T-helper 1 cell treated with Interleukin-12 subunit alpha and Interleukin-12 subunit beta and Interleukin-4 antibody, amounts not matched to agents 30 μg/mL and 1 μg/mL, for 36 hours (primary cell): ENCODE results near the gene INPP5A.
"Not testable (repeated sequence)": the region's sequence is repeated elsewhere in the genome, so short reads cannot be mapped to it uniquely, and the experiment has no call there.

Experiments
- H3K27ac Mint-ChIP-seq: one replicate; pipeline ENCODE4 v1.8.0; 2021; ENCODE audit warnings: mild to moderate bottlenecking, mixed read lengths
- H3K27me3 Mint-ChIP-seq: one replicate; pipeline ENCODE4 v1.8.0; 2021; ENCODE audit warnings: low read depth, mixed read lengths
- H3K36me3 Mint-ChIP-seq: one replicate; pipeline ENCODE4 v1.8.0; 2021; ENCODE audit warnings: low read depth, mixed read lengths
- H3K4me1 Mint-ChIP-seq: one replicate; pipeline ENCODE4 v1.8.0; 2021; ENCODE audit warnings: low read depth, mixed read lengths
- H3K4me3 Mint-ChIP-seq: one replicate; pipeline ENCODE4 v1.8.0; 2021; ENCODE audit warnings: mild to moderate bottlenecking, moderate library complexity, mixed read lengths
- H3K9me3 Mint-ChIP-seq: one replicate; pipeline ENCODE4 v1.8.0; 2021; ENCODE audit warnings: mixed read lengths

Gene INPP5A

GRCh38 chr10:132537684-132538001 lies at the start of gene INPP5A:
TSS of gene INPP5A (plus strand) at chr10:132537787. CDS start at chr10:132538097, 310 bp downstream.
- peaks cover 4% of the 10 kb centered on the region for H3K9me3 Mint-ChIP-seq

GRCh38 chr10:132488231-132488821 lies 49.3 kb upstream of the INPP5A start:
- H3K36me3 Mint-ChIP-seq, result no peaks in the 10 kb centered on the region

More at GRCh38 chr10:132537684-132538001, at the start of gene INPP5A:
- H3K4me1 Mint-ChIP-seq, result peaks cover 42% of the 10 kb centered on the region
- H3K4me3 Mint-ChIP-seq, result peak within 1 kb of the TSS; percentile 92
- H3K36me3 Mint-ChIP-seq, result peaks cover 7% of the 10 kb centered on the region
- peak within 1 kb of the TSS; percentile 87 for H3K27ac Mint-ChIP-seq
- peaks cover 19% of the 10 kb centered on the region for H3K27me3 Mint-ChIP-seq

GRCh38 chr10:132489053-132489703 lies 48.4 kb upstream of the INPP5A start:
- Mint-ChIP-seq H3K36me3 (no peaks in the 10 kb centered on the region), H3K27me3 (no peaks in the 10 kb centered on the region), H3K4me1 (no peaks in the 10 kb centered on the region), H3K27ac (no peak overlapping the region), H3K9me3 (no peaks in the 10 kb centered on the region), H3K4me3 (no peak overlapping the region)

More at GRCh38 chr10:132488231-132488821, 49.3 kb upstream of the INPP5A start:
- Mint-ChIP-seq H3K4me3 (no peak overlapping the region), H3K27me3 (no peaks in the 10 kb centered on the region), H3K27ac (no peak overlapping the region), H3K9me3 (no peaks in the 10 kb centered on the region), H3K4me1 (no peaks in the 10 kb centered on the region)

GRCh38 chr10:132489704-132490534 lies 47.7 kb upstream of the INPP5A start:
- H3K27me3 Mint-ChIP-seq, result no peaks in the 10 kb centered on the region
- no peaks in the 10 kb centered on the region for H3K36me3 Mint-ChIP-seq
- H3K9me3 Mint-ChIP-seq, result no peaks in the 10 kb centered on the region
- no peak overlapping the region for H3K27ac Mint-ChIP-seq
- no peak overlapping the region for H3K4me3 Mint-ChIP-seq
- no peaks in the 10 kb centered on the region for H3K4me1 Mint-ChIP-seq

- not testable (repeated sequence) for H3K36me3 Mint-ChIP-seq, H3K4me3 Mint-ChIP-seq, H3K27me3 Mint-ChIP-seq, H3K4me1 Mint-ChIP-seq, H3K27ac Mint-ChIP-seq, H3K9me3 Mint-ChIP-seq
These were observed 46.1 kb upstream of the INPP5A start for GRCh38 chr10:132491534-132491933.

GRCh38 chr10:132492323-132493025 lies 45.1 kb upstream of the INPP5A start:
- H3K36me3 Mint-ChIP-seq, result no peaks in the 10 kb centered on the region
- H3K27me3 Mint-ChIP-seq, result no peaks in the 10 kb centered on the region
- no peaks in the 10 kb centered on the region for H3K9me3 Mint-ChIP-seq
- H3K27ac Mint-ChIP-seq, result no peak overlapping the region
- H3K4me3 Mint-ChIP-seq, result no peak overlapping the region
- H3K4me1 Mint-ChIP-seq, result no peaks in the 10 kb centered on the region

- no peak overlapping the region for H3K27ac Mint-ChIP-seq
- H3K27me3 Mint-ChIP-seq, result no peaks in the 10 kb centered on the region
- no peaks in the 10 kb centered on the region for H3K9me3 Mint-ChIP-seq
- no peak overlapping the region for H3K4me3 Mint-ChIP-seq
- no peaks in the 10 kb centered on the region for H3K36me3 Mint-ChIP-seq
- H3K4me1 Mint-ChIP-seq, result no peaks in the 10 kb centered on the region
These were observed 44.3 kb upstream of the INPP5A start for GRCh38 chr10:132493246-132493755.

- H3K4me3 Mint-ChIP-seq, result no peak overlapping the region
- H3K36me3 Mint-ChIP-seq, result no peaks in the 10 kb centered on the region
- no peaks in the 10 kb centered on the region for H3K27me3 Mint-ChIP-seq
- no peaks in the 10 kb centered on the region for H3K4me1 Mint-ChIP-seq
- H3K9me3 Mint-ChIP-seq, result no peaks in the 10 kb centered on the region
- no peak overlapping the region for H3K27ac Mint-ChIP-seq
These were observed 43.8 kb upstream of the INPP5A start for GRCh38 chr10:132493756-132494290.

- Mint-ChIP-seq H3K36me3 (no peaks in the 10 kb centered on the region), H3K4me1 (no peaks in the 10 kb centered on the region), H3K27me3 (no peaks in the 10 kb centered on the region), H3K4me3 (no peak overlapping the region), H3K27ac (no peak overlapping the region), H3K9me3 (no peaks in the 10 kb centered on the region)
These were observed 42.5 kb upstream of the INPP5A start for GRCh38 chr10:132494866-132495630.

- H3K27ac Mint-ChIP-seq, result no peak overlapping the region
- H3K4me1 Mint-ChIP-seq, result no peaks in the 10 kb centered on the region
- H3K36me3 Mint-ChIP-seq, result no peaks in the 10 kb centered on the region
- peaks cover 4% of the 10 kb centered on the region for H3K27me3 Mint-ChIP-seq
- H3K4me3 Mint-ChIP-seq, result no peak overlapping the region
- H3K9me3 Mint-ChIP-seq, result no peaks in the 10 kb centered on the region
These were observed 41.1 kb upstream of the INPP5A start for GRCh38 chr10:132496360-132497062.

GRCh38 chr10:132497063-132497680 lies 40.4 kb upstream of the INPP5A start:
- no peaks in the 10 kb centered on the region for H3K9me3 Mint-ChIP-seq
- H3K27ac Mint-ChIP-seq, result no peak overlapping the region

GRCh38 chr10:132497861-132498561 lies 39.6 kb upstream of the INPP5A start:
- no peaks in the 10 kb centered on the region for H3K36me3 Mint-ChIP-seq
- H3K9me3 Mint-ChIP-seq, result no peaks in the 10 kb centered on the region
- H3K4me1 Mint-ChIP-seq, result no peaks in the 10 kb centered on the region
- H3K4me3 Mint-ChIP-seq, result no peak overlapping the region
- no peak overlapping the region for H3K27ac Mint-ChIP-seq
- H3K27me3 Mint-ChIP-seq, result peaks cover 4% of the 10 kb centered on the region

More at GRCh38 chr10:132497063-132497680, 40.4 kb upstream of the INPP5A start:
- Mint-ChIP-seq H3K36me3 (no peaks in the 10 kb centered on the region), H3K4me1 (no peaks in the 10 kb centered on the region), H3K4me3 (no peak overlapping the region), H3K27me3 (peaks cover 4% of the 10 kb centered on the region)
